GM19467 (cell line): Measurements from ENCODE around the gene SLC51B.
"Not testable (repeated sequence)": the region's sequence is repeated elsewhere in the genome, so short reads cannot be mapped to it uniquely, and the experiment has no call there.

Source experiments
- ATAC-seq: cut with Tn5 transposase; IDR thresholded peaks from one replicate; pipeline ENCODE4 v1.9.1; 2021; ENCODE audit warnings: mild to moderate bottlenecking, moderate library complexity; ENCODE audit not compliant: unreplicated experiment

Gene SLC51B

DNA sequence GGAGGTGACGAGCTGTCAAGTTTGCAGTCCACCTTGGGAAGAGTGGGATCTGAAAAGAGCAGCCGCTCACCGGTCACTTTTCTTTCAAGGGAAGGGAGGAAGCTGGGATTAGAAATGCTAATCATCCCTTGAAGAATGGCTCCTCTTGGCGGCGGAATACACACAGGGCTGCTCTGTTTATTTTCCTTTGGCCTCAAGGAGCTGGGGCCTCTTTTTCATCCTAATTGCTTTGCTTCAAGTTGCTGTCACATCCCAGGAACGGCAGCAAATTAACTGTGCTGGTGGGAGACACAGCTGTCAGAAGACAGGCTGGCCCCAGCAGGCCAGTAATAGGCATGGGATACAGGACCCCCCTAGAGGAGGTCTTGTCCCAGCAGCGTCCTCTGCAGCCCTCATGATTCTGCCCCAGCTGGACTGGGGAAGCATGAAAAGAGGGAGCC lies 38.1 kb downstream of the SLC51B start:
- no peak for ATAC-seq

DNA sequence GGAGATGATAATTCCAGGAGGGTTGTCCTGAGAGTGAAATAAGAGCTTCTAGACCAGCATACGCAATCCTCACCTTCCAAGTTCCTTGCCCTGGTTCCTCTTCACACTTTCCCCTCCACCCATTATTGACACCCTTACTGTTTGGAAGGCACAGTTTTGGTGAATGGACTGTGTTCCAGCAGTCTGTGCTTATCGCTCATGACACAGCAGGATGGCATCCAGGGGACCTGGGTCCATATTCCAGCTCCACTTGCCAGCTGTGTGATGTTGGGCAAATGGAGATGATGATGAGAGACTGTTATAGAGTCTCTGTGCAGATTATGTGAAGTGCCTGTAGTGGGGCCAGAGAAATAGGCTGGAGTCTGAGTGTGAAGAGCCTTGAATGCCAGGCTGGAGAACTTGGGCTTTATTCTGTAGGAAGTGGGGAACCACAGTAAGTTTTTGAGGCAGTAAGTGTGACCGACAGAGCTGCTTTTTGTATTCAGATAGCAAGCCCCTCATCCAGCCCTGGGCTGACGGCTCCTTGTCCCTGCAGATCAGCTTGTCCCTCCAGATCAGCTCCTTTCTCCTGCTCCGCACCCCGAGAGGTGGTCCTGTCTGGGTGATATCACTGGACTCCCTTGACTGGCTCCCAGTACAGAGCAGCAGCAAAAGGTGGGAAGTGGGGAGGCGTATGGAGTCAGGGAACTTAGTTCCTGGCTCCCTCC lies 39.5 kb downstream of the SLC51B start:
- ATAC-seq, result no peak

DNA sequence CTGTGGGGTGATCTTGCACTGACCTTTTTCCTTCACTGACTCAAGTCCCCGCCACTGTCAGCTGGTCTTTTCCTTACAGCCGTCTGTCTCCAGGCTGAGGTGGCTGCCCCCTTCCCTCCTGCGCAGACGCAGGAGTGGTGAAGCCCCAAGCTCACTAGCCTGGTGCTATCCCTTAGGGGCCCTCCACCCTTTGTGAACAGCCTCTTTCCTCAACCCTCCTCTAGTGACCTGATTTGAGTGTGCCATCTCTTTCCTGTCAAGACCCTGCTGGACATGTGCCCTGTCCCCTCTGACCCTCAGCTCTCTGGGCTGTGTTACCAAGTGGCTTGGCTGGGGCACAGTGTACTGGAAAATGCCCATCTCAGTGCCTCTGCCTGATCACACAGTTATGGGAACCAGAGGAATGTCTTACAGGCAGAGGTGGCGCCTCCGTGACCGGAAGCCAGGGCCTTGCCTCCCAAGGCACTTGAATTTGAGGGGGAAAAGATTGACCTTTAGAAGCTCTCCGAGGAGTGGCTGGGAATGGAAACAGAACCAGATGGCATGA lies 40.1 kb downstream of the SLC51B start:
- ATAC-seq, result no peak

DNA sequence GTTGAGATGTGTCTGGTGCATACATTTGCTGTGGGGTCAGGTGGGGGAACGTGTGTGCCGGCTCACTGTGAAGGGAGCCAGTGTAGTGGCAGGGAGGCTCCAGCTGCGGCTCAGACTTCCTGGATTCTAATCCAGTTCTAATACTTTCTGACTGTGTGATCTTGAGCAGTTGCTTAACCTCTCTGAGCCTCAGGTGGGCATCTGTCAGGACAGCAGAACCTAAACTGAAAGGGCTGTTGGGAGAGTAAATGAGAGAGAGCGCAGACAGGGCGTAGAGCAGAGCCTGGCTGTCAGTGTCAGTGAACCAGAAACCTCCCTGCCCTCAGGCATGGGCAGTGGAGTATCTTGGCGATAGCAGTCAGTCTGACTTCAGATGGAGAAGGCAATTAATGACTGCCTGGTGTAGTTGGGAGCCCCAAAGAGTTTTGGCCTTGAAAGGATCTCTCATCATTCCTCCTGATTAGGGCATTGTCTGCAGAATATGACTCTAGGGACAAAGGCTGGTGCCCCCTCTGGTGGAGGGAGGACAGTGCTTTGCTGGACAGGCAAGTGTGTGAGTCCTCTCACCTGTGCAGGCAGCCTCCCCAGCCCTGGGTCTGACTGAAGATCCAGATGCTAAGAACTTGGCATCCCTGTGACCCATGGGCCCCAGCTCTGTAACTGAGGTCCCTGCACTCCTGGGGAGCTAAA lies 40.9 kb downstream of the SLC51B start:
- ATAC-seq, result no peak

DNA sequence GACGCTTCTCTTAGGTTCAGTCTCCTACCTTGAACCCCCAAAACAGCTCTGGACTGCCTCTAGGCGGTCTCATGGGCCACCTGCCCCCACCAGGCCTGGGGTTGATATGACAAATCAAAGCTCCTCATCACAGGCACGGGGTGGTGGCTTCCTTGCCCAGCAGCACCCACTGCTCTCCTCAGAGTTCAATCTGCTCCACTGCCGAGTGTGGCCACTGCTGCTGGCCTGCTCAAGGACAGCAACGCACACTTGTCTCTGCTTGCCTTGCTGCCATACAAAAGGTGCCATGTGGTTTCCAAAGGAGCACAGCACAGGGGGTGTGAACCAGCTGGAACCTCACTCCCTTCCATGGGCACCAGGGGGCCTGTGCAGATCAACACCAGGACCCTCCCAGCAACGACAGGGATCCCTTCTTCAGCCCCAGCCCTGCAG lies 41.5 kb downstream of the SLC51B start:
- no peak for ATAC-seq

DNA sequence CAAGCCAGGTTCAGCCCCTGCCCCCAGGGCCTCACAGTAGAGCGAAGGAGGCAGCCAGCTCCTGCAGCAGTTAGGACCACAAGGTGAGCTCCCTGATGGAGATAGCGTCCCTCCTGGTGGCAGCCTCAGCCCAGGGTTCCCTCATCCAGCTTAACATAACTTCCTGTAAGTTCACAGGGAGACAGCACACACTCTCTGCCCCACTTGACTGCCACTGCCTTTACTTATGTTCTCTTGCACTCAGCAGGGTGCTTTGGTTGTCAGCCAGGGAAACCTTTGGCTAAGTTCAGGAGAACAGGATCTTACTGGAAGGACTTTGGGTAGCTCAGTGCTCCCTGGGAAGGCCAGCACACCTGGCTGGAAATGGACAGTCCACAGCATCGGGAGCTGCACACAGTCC lies 42.2 kb downstream of the SLC51B start:
- no peak for ATAC-seq

DNA sequence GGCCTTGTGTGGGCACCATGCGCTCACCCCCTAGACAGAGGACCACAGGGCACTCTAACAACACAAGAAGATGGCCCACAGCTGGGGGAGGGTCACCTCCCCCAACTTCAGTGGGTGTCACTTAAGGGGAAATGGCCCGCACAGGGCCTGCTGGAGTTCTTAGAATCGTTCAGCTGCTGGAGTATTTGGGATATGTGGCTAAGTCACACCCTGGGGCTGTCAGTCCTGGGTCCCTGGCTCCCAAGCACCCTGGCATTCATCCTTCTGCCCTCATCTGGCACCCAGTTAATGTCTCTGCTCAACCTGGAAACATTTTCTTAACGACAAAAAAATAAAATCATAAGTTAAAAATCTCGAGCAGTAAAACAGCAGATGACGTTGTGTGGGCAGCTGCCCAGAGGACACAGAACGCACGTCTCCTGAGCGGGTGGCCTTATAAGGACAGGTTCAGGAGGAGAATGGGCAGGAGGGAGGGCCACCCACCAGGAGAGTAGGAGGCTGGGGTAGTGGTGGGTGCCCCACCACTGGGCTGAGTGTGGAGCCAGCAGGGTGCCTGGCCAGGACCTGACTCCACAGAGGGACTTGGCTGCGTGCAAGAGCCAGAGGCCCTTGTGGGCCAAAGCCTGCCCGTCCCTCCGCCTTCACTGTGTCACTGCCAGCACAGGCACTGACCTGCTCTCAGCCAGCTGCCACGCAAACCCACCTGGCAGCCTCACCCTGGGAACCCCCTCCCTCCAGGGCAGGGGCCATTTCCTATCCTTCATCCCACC lies 42.9 kb downstream of the SLC51B start:
- no peak for ATAC-seq

DNA sequence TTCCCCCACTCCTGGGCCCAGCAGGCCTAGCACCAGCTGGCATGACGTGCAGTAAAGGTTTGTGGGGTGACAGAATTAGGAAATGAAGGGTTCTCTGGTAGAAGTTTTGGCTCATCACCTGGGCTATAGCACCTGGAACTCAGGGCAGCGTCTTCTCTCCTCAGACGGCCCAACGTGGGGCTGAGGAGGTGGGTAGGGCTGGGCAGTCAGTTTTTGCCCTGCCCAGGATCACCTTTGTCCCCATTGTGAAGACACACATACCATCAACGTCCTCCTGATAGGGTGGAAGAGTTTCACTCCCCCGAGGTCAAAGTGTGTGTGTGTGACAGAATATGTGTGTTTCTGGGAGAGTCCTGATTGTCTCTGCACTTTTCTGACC lies 43.4 kb downstream of the SLC51B start:
- ATAC-seq, result no peak

DNA sequence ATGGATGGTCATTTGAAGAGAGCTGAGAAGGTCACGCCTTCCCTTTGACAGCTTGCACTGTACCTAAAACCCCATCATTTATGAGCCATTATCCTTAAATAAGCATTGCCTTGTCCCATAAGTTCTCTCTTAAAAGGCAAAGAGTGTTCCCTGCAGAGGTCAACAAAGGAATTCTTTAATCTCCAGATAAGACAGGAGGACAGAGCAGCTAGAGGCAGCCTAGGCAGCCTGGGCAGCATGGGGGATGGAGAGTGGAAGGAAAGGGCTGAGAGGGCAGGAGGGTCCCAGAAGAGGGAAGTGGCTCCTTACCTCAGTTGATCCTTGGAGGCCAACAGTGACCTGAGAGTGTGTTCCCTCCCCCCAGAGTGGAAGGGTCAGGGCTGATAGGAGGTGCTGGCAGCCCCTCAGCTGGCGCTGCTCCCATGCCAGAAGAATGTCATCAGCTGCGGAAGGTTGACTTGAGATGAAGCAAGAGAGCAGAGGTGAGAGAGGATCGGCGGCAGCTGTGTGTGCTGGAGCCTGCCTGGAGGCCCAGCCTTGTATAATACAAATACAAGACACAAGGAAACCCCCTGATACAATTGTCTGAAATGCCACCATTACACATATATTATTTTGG lies 44.1 kb downstream of the SLC51B start:
- no peak for ATAC-seq

DNA sequence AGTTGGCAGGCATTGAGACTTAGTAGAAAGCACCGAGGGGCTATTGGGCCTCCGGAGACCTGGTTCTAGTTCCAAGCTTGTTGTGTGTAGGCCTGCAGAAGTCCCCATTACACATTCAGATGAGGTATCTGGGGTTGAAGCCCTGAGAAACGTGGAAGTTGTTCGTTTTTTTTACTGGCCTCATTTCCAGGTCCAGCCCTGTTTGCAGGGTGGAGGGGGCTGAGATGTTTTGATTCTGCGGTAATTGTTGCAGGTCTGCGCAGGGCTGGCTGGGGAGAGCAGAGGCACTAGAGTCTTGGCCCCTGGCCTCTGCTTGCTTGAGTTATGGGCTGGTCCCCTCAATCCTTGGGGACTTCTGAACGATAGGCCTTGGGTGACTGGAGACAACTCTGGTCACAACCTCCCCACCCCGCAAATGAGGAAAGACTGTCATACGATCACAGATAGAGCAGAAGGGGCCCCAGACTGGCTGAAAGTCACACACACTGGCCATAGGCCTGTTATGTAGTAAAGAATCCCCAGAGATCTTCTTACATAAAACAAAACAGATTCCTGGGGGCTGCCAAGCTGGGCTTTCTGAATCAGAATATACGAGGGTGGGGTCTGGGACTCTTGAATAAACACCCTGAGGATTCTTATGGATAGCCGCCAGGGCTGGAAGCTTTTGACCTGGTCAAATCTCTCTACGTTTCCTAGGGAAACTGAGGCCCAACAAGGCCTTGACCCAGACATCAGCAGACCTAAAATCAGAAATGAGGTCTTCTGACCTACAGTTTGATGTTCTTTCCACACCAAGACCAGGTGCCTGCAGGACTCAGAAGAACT lies 47.0 kb downstream of the SLC51B start:
- no peak for ATAC-seq

DNA sequence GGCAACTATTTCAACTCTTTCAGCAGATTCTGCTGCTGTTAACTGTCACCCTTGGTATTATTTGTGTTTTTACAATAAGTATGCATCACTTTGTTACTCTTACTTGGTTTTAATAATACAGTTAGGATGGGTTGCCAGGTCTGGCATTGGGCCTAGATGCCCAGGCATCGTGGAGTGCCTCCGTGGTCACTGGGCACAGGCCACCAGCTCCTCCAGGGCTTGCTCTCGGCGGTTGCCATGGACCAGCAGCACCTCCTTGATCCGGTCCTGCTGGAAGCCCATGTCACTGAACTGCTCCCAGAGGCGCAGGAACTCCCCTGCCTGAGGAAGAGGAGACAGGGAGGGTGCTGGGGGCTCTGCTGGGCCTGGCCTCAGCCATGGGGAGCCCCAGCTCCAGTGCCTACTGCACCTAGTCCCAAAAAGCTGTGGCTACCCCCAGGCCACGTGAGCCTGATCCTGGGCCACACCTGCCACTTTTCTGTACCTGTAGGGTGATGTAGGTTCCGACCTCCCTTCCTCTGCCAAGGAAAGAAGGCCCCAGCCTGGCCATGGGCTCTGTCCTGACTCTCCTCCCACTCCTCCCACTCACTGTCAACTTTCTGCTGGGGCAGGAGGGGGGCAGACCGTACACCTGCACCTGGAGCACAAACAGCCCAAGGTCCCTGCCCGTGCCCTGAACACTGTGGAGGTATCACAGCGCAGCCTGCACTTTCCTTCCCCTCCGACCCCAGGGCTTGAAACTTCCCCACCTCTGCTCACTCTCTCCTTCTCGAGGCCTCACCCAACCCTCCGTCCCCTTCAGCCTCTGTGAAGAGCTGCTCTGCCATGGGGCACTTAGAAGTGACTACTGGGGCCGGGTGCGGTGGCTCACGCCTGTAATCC lies 48.0 kb downstream of the SLC51B start:
- no peak for ATAC-seq

DNA sequence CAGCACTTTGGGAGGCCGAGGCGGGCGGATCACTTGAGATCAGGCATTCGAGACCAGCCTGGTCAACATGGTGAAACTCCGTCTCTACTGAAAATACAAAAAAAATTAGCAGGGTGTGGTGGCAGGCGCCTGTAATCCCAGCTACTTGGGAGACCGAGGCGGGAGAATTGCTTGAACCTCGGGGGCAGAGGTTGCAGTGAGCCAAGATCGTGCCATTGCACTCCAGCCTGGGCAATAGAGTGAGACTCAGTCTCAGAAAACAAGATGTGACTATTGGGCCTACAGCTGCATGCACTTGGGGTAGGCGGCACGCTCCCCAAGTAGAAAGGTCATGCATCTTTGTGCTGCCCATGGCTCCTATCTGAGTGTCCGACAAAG lies 48.6 kb downstream of the SLC51B start:
- ATAC-seq, result not testable (repeated sequence)

DNA sequence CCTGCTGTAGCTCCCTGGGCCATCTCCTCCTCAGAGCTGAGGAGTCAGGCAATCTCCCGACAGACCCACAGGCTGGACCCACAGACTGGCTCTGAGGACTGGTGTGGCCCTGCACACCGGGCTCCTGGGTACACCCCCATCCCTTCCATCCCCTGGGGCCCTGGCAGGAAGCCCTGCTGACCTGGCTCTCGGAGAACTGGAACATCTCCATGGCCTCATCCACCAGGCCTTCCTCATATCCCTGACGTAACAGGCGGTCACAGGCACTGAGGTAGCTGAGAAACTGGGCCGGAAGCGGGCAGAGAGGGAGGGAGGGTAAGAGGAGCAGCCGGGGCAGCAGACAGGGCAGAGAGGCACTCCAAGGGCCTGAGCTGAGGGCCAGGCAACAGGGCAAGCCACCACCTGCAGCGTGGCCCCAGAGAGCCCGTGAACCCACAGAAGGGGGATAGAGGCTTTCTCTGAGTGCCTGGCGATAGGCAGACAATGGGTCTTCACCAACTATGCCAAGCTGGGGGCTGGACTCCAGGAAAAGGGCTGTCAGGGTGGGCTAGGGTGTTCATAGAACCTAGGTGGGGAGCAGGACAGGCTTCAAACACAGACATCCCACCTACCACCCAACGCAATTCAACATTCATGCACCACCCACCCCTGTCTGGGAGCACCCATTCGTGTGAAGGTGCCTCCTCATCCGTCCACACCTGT lies 49.3 kb downstream of the SLC51B start:
- no peak for ATAC-seq

DNA sequence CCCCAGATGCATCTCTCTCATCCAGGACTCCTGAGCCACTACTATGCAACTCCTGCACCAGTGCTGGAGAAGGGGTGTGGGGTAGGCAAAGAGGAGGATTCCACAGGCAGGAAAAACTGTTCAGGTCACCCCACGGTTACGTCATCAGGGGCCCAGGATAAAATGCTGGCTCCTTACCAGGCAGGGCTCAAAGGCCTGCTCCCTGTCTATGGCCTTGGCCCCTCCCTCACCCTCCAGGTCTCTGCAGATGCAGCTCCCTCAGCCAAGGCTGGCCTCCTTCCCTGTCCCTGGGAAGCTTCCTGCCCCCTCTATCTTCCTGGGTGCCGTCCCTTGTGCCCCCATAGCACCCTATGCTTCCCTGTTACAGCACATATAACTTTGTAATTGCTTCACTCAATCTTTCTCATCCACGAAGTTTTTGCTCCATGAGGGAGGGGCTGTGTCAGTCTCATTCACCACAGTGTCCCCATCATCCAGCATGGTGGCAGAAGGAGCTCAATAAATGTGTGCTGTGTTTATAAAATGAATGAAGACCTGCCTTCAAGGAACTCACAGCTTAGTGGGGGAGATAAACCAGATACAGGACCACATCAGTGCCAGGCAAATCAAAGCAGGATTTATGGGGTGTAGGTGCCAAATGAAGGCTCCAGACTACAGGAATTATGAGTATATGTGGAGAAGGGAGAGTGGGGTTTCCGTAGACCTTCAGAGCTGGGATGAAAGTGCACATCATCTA lies 50.0 kb downstream of the SLC51B start:
- no peak for ATAC-seq

DNA sequence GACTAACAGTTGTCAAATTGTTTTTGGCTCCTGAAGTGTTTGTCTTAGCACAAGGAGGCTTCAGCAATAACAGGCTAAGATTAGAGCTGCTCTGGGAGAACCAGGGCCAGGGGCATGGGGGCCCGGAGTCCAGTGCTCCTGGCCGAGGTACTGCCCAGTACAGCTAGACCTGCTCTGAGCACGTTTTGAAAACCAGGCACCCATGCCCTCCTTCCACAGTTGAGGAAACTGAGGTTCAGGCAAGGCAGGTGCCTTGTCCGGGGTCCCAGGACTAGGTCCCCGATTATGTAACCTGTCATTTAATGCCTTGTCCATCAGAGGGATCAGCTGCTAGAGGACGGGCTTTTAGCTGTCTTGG lies 50.5 kb downstream of the SLC51B start:
- no peak for ATAC-seq

DNA sequence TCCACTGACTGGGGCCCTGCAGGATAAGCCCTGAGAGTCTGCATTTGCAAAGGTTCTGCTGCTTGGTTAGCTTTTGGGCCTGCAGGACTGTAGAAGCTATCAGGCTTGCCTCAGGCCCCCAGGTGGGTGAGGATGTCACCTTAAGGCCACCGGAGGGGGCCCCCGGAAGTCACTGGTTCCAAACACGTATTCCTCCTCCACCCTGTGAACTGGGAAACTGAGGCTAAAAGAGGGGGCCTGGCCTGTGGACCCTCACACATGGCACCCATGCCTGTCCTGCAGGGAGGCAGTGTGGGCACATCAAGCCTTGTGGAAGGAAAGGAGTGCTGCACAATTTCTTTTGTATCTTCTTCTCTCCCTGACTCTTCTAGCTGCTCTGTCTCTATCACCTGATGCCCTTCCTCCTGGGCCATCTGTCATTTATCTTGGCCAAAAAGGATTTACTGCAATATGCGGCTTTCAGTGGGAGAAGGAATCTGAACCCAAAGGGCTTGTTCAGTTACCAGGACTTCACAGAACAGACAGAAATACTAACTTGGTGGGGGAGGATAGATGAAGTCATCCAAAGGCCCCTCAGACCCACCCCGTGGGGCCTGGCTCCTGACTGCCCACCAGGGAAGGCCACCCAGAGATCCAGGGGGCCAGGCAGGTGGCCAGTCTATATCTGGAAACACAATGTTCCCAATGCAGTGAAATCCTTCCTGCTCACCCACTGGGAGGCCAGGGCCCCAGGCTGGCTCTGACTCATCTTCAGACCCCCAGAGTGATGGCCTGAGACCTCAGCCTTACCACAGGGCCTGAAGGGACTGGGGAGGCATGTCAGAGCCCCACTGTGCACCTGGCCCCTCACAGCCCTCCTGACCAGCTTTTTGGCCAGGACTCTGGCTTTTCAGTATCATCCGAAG lies 51.5 kb downstream of the SLC51B start:
- ATAC-seq, result no peak

DNA sequence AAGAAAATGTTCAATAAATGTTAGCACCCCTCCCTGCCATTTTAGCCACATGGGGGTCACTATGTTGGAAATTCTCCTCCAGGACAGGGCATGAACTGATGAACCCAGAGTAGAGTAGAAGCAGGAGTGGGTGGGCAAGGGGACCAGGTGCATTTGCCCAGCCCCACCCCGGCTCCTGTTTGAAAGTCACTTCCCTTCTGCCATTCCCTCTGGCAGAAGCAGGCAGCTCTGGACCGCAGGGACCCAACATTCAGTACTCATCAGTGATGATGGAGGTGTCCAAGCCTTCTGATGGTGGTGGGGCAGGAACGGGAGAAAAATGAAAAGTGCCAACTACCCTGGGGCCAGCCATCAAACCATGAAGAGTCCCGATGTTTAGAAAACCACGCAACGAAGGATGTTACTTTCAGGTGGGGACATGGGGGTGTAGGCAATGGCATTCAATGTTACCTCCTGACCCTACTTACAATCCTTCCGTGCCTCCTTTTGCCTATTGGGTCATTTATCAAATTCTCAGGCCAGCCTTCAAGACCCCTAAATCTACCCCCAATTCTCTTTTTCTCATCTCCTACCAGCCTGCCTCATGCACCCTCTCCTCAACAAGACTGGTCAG lies 52.6 kb downstream of the SLC51B start:
- ATAC-seq, result no peak
